Suprapubic skin (tissue), 4 donors: Measurements from ENCODE around the gene CYP19A1.

Source experiments
- EP300 ChIP-seq: sonication (generic); formaldehyde crosslinking; IDR thresholded peaks from one replicate; pipeline ENCODE4 v1.6.1; 2017; ENCODE audit warnings: antibody characterized with exemption
- POLR2A ChIP-seq, 2 donors: fragments of 450-650 bp; IDR thresholded peaks; one replicate each; pipeline ENCODE4 v1.6.1; 2017; ENCODE audit warnings: antibody characterized with exemption in 2 of 2, mild to moderate bottlenecking in 2 of 2, moderate library complexity in 2 of 2
- POLR2AphosphoS5 ChIP-seq, 3 donors: sonication (generic); formaldehyde crosslinking; IDR thresholded peaks; one replicate each; pipeline ENCODE4 v1.6.1; 2017; ENCODE audit warnings: antibody characterized with exemption in 3 of 3
- TF ChIP-seq, protein P1 (sequence below), 2 donors: fragments of 200-600 bp in 1 of 2; fragments of 450-650 bp in 1 of 2; sonication (generic) in 1 of 2; IDR thresholded peaks; one replicate each; pipeline ENCODE4 v1.5.1; 2016 to 2019; ENCODE audit warnings: antibody characterized with exemption in 2 of 2, mild to moderate bottlenecking in 1 of 2, moderate library complexity in 1 of 2

DNA sequence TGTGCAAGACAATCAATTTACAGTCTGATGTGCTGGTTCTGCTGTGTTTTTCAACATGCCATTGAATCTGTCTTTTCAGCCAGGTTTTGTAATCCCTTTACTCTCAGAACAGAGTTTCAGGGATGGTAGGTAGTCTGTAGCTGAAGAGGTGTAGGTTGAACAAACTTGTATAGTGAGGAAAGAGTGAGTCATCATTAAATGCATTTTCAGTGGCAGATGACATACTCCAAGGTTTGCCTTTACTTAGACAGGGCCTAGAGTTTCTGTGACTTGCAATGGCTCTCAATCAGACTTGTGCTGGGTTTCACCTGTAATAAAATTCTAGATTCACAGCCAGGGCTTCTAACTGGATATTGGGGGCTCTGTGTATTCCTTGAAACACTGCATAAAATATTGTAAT is 94.6 kb downstream of the CYP19A1 start:
- TF ChIP-seq, protein P1, sequence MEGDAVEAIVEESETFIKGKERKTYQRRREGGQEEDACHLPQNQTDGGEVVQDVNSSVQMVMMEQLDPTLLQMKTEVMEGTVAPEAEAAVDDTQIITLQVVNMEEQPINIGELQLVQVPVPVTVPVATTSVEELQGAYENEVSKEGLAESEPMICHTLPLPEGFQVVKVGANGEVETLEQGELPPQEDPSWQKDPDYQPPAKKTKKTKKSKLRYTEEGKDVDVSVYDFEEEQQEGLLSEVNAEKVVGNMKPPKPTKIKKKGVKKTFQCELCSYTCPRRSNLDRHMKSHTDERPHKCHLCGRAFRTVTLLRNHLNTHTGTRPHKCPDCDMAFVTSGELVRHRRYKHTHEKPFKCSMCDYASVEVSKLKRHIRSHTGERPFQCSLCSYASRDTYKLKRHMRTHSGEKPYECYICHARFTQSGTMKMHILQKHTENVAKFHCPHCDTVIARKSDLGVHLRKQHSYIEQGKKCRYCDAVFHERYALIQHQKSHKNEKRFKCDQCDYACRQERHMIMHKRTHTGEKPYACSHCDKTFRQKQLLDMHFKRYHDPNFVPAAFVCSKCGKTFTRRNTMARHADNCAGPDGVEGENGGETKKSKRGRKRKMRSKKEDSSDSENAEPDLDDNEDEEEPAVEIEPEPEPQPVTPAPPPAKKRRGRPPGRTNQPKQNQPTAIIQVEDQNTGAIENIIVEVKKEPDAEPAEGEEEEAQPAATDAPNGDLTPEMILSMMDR (IDR thresholded peaks at IDR 0.05), result no peak
- no peak for TF ChIP-seq POLR2A (IDR thresholded peaks at IDR 0.05)
- no peak for TF ChIP-seq EP300
- TF ChIP-seq POLR2AphosphoS5 (IDR thresholded peaks at IDR 0.05), result no peak
